H1 (cell line): ENCODE measurements around the gene SMIM33.

Experiments used
- ATF2 ChIP-seq: IDR thresholded peaks from 2 replicates; pipeline ENCODE4 v1.6.1; 2012; ENCODE audit warnings: low read length, inconsistent platforms
- CHD1 ChIP-seq: IDR thresholded peaks from 2 replicates; pipeline ENCODE4 v1.6.1; 2012; ENCODE audit warnings: low read depth, low read length, improper control_type of control experiment
- CTCF ChIP-seq, 3 experiments: IDR thresholded peaks; 1 replicate in 2 of 3; 2 replicates in 1 of 3; pipeline versions ENCODE4 v1.5.1 to v1.6.1; 2011; ENCODE audit warnings: low read length in 3 of 3, mild to moderate bottlenecking in 3 of 3, inconsistent platforms in 2 of 3, low read depth in 1 of 3, moderate library complexity in 1 of 3; ENCODE audit not compliant: insufficient read depth in 1 of 3; ENCODE audit errors: control extremely low read depth in 1 of 3
- HDAC2 ChIP-seq, 2 experiments: fragments of 300-600 bp in 1 of 2; sonication (generic) in 1 of 2; IDR thresholded peaks; 2 replicates each; pipeline ENCODE4 v1.6.1; 2011 to 2012; ENCODE audit warnings: low read depth in 2 of 2, low read length in 2 of 2, mild to moderate bottlenecking in 2 of 2, moderate library complexity in 2 of 2, borderline replicate concordance in 1 of 2, inconsistent platforms in 1 of 2
- POLR2AphosphoS5 ChIP-seq: IDR thresholded peaks from 2 replicates; pipeline ENCODE4 v1.6.1; 2011; ENCODE audit warnings: low read depth, low read length
- RAD21 ChIP-seq, 2 experiments: IDR thresholded peaks in 1 of 2; conservative IDR thresholded peaks in 1 of 2; 2 replicates each; pipeline ENCODE4 v1.6.1; 2011; ENCODE audit warnings: low read depth in 2 of 2, low read length in 2 of 2, improper control_type of control experiment in 1 of 2, inconsistent platforms in 1 of 2, mild to moderate bottlenecking in 1 of 2, moderate library complexity in 1 of 2
- SIRT6 ChIP-seq: IDR thresholded peaks from one replicate; pipeline ENCODE4 v1.7.1; 2012; ENCODE audit warnings: low read length, inconsistent platforms
- YY1 ChIP-seq: IDR thresholded peaks from 2 replicates; pipeline ENCODE4 v1.6.1; 2011; ENCODE audit warnings: low read depth, mild to moderate bottlenecking, low read length

DNA sequence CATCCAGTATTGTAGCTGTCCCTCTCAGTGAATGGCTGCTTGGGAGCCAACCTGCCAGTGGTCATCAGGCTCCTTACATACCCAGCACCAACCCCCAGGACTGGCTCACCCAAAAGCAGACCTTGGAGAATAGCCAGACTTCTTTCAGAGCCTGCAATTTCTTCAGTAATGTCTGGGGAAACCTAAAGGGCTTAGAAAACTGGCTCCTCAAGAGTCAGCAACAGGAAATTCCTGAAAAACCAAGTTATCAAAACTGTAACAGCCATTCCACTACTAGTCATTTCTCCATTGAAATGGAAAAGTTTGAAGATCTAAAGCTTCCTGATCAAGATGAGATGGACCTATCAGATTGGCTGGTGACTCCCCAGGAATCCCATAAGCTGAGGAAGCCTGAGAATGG, 24.0 kb downstream of the SMIM33 start:
- TF ChIP-seq CTCF (IDR thresholded peaks at IDR 0.05; ENCODE audit: control extremely low read depth in 1 of 3, insufficient read depth in 1 of 3, low read depth in 1 of 3, low read length in 3 of 3) (no peak), CHD1 (no peak), RAD21 (IDR thresholded peaks at IDR 0.05 in 1 of 2, conservative IDR thresholded peaks at IDR 0.05 in 1 of 2; ENCODE audit: low read depth in 2 of 2, low read length in 2 of 2) (no peak), POLR2AphosphoS5 (no peak), SIRT6 (no peak), HDAC2 (IDR thresholded peaks at IDR 0.05; ENCODE audit: borderline replicate concordance in 1 of 2, low read depth in 2 of 2, low read length in 2 of 2) (no peak), YY1 (no peak), ATF2 (no peak)
